Keratinocyte (primary cell): ENCODE data around the gene PRRC2B.

Experiments
- EZH2 ChIP-seq: IDR thresholded peaks from one replicate; pipeline ENCODE4 v1.6.1; 2012; ENCODE audit warnings: inconsistent platforms, mild to moderate bottlenecking, low read length, moderate library complexity
- TF ChIP-seq, protein P1 (sequence below), 3 experiments: IDR thresholded peaks in 1 of 3; conservative IDR thresholded peaks in 1 of 3; optimal IDR thresholded peaks in 1 of 3; 2 replicates in 2 of 3; 3 replicates in 1 of 3; pipeline versions ENCODE3 to v1.5.1; 2011; ENCODE audit warnings: low read length in 3 of 3, mild to moderate bottlenecking in 3 of 3, moderate library complexity in 2 of 3, control low read depth in 1 of 3, inconsistent platforms in 1 of 3; ENCODE audit not compliant: insufficient read depth in 2 of 3; ENCODE audit errors: extremely low read depth in 1 of 3

DNA sequence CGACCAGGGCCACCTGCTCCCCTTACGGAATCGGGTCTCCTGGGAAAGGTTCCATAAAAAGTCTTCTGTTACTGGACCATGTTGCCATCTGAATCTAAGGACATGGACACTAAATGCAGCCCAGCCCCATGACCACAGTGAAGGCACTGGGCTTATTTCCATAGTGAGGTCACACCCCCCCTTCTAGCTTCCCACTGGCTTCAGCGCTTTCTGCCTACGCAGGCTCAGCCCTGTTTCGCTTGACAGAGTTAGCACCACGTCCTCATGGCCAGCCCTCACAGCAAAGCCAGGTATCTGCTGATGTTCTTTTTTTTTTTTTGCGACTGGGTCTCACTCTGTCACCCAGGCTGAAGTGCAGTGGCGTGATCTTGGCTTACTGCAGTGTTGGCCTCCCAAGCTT, 123.0 kb downstream of the PRRC2B start:
- TF ChIP-seq, protein P1, sequence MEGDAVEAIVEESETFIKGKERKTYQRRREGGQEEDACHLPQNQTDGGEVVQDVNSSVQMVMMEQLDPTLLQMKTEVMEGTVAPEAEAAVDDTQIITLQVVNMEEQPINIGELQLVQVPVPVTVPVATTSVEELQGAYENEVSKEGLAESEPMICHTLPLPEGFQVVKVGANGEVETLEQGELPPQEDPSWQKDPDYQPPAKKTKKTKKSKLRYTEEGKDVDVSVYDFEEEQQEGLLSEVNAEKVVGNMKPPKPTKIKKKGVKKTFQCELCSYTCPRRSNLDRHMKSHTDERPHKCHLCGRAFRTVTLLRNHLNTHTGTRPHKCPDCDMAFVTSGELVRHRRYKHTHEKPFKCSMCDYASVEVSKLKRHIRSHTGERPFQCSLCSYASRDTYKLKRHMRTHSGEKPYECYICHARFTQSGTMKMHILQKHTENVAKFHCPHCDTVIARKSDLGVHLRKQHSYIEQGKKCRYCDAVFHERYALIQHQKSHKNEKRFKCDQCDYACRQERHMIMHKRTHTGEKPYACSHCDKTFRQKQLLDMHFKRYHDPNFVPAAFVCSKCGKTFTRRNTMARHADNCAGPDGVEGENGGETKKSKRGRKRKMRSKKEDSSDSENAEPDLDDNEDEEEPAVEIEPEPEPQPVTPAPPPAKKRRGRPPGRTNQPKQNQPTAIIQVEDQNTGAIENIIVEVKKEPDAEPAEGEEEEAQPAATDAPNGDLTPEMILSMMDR (optimal IDR thresholded peaks at IDR 0.05 in 1 of 3, IDR thresholded peaks at IDR 0.05 in 1 of 3, conservative IDR thresholded peaks at IDR 0.05 in 1 of 3; ENCODE audit: extremely low read depth in 1 of 3, insufficient read depth in 2 of 3, low read length in 3 of 3): no peak
- no peak for TF ChIP-seq EZH2
